Raji (cell line): ENCODE results near the gene IGSF9.

Experiments used
- POLR2A ChIP-seq: IDR thresholded peaks from 2 replicates; pipeline ENCODE4 v1.6.1; 2011; ENCODE audit warnings: low read depth, low read length, control low read depth; ENCODE audit not compliant: insufficient read depth

IGSF9 gene

DNA sequence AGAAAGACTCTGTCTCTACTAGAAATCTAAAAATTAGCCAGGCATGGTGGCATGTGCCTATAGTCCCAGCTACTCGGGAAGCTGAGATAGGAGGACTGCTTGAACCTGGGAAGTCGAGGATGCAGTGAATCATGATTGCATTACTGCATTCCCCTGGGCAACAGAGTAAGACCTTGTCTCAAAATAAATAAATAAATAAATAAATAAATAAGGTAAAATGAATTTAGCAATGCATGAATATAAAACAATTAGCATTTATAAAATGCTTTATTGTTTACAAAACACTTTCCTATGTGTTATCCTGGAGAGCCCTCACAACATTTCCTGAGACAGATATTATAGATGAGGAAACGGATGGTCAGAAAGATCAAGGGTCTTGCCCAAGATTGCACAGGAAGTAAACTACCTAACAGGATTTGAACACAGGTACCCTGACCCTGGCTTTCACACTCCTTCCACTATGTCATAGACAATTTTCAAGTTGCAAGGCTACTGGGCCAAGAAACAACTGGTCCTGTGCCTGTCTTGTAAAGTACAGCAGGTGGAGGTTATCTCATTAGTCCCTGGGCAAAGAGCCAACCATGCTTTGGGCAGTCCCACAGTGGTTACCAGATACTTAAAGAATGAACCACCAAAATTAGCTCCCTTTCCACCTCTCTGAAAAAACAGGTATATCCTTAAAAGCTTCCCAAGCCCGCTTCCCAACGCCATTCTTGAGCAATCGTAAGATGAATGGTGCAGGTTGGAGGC is 67.5 kb downstream of the IGSF9 start:
- TF ChIP-seq POLR2A, result no peak
